Measurements from ENCODE around the gene NHLH1. TPM values are rescaled to one million over a fixed set of nuclear protein-coding genes. Genes with fewer than 3 reads are reported as not detected.

NHLH1 gene
- polyA plus RNA-seq, 1 experiment: 0.20 TPM

DNA sequence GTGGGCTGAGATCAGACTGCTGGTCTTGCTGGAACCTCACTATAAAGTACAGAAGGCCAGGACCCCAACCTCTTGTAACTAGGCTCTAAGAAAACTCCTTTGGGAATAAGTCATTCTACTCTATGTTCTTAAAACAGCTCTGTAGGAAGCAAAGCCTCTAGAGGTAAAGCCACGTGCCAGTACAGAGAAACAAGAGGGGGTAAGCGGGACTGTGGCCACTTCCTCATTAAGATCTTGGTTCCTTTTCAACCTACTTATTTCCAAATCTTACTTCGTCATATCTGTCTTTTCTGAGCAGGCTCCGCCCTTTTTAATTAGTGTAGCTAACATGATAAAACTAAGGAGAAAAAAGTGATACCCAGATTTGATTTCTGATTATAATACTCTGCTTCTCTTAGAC, 19.9 kb upstream of the NHLH1 start:
- no peak for DNase-seq (ENCODE audit: low read depth)
- TF ChIP-seq, protein P1, sequence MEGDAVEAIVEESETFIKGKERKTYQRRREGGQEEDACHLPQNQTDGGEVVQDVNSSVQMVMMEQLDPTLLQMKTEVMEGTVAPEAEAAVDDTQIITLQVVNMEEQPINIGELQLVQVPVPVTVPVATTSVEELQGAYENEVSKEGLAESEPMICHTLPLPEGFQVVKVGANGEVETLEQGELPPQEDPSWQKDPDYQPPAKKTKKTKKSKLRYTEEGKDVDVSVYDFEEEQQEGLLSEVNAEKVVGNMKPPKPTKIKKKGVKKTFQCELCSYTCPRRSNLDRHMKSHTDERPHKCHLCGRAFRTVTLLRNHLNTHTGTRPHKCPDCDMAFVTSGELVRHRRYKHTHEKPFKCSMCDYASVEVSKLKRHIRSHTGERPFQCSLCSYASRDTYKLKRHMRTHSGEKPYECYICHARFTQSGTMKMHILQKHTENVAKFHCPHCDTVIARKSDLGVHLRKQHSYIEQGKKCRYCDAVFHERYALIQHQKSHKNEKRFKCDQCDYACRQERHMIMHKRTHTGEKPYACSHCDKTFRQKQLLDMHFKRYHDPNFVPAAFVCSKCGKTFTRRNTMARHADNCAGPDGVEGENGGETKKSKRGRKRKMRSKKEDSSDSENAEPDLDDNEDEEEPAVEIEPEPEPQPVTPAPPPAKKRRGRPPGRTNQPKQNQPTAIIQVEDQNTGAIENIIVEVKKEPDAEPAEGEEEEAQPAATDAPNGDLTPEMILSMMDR (IDR thresholded peaks at IDR 0.05; ENCODE audit: insufficient read depth, low read depth, low read length): no peak
- H3K36me3 ChIP-seq (ENCODE audit: control insufficient read depth, insufficient read depth, low read length): peaks cover 13% of the 10 kb centered on the region
- ChIA-PET CTCF (interaction anchor here (1.8 kb wide), 1 partner anchor 29 kb away, joined by 9 read pairs; no protein-coding TSS in a partner anchor), POLR2A (no interaction called here)
- no peak overlapping the region for H3K4me3 ChIP-seq (ENCODE audit: low read depth, low read length)
- no peaks in the 10 kb centered on the region for H3K27me3 ChIP-seq (ENCODE audit: control insufficient read depth, insufficient read depth, low read length)

DNA sequence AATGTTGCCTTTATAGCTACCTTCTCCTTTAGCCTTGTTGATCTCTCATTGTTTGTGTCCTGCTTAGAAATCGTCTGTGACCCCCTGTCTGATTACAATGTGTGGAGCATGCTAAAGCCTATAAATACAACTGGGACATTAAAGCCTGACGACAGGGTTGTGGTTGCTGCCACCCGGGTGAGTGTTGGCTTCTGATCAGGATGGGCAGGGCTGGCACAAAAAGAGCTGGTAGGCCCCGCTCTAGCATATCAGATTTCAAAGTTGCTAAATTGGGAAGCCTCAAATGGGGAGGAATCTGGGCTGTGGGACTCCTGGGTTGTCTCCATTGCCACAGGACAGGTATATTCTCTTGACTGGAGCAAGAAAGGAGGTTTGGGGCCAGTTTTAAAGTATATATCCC, 15.2 kb upstream of the NHLH1 start:
- ChIA-PET POLR2A (interaction anchor here (0.6 kb wide), 1 partner anchor 13 kb away, joined by 5 read pairs; no protein-coding TSS in a partner anchor), CTCF (interaction anchor here (1.1 to 6.2 kb wide), 4 partner anchors 24 to 133 kb away, joined by 3 to 86 read pairs (median 3); no protein-coding TSS in a partner anchor)
- Histone ChIP-seq H3K36me3 (ENCODE audit: control insufficient read depth, insufficient read depth, low read length) (peaks cover 41% of the 10 kb centered on the region), H3K27me3 (ENCODE audit: control insufficient read depth, insufficient read depth, low read length) (no peaks in the 10 kb centered on the region), H3K4me3 (ENCODE audit: low read depth, low read length) (no peak overlapping the region)
- TF ChIP-seq, protein P1 (IDR thresholded peaks at IDR 0.05; ENCODE audit: insufficient read depth, low read depth, low read length): no peak
- no peak for DNase-seq (ENCODE audit: low read depth)

DNA sequence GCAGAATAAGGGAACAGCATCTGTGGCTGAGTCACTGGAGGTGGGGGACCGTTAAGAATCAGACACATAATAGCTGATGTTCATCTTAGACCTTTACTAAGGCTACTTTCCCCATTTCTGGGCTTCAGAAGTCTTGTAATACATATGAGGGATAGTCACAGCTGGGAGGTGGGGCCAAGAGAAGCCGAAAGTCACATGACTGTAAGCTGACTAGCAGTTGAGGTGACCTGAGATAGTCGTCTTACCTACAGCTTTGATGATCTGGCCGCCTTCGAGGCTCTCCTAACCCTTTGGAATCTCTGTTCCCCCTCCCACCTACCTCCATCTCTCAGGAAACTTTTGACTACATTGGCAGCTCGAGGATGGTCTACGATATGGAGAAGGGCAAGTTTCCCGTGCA, 14.3 kb upstream of the NHLH1 start:
- TF ChIP-seq, protein P1 (IDR thresholded peaks at IDR 0.05; ENCODE audit: insufficient read depth, low read depth, low read length): no peak
- Histone ChIP-seq H3K36me3 (ENCODE audit: control insufficient read depth, insufficient read depth, low read length) (peaks cover 45% of the 10 kb centered on the region), H3K4me3 (ENCODE audit: low read depth, low read length) (no peak overlapping the region), H3K27me3 (ENCODE audit: control insufficient read depth, insufficient read depth, low read length) (no peaks in the 10 kb centered on the region)
- no peak for DNase-seq (ENCODE audit: low read depth)
- CTCF ChIA-PET: interaction anchor here (0.7 to 6.2 kb wide), 5 partner anchors 18 to 87 kb away, joined by 3 to 86 read pairs (median 3); no protein-coding TSS in a partner anchor
- POLR2A ChIA-PET: no interaction called here

DNA sequence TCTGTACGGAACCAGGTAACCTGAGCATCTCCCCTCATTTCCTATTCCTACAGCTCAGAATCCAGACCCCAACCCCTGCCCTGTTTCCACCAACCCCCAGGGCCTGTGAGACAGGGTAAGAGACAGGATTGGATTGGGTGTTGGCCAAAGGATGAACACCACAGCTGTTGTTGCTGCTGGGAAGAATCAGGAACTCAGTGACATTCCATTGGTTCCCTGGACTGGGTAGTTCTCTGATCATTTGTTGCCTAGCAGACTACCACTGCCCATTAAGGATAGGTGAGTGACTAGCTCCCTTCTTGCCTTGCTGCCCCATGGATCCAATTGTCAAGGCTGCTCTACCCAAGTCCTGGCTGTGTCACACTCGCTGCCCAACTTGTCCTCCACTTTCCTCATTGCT, 13.6 kb upstream of the NHLH1 start:
- ChIA-PET POLR2A (no interaction called here), CTCF (interaction anchor here (0.7 to 6.2 kb wide), 5 partner anchors 10 to 52 kb away, joined by 3 to 86 read pairs (median 4); no protein-coding TSS in a partner anchor)
- H3K36me3 ChIP-seq (ENCODE audit: control insufficient read depth, insufficient read depth, low read length): peaks cover 47% of the 10 kb centered on the region
- H3K4me3 ChIP-seq (ENCODE audit: low read depth, low read length): no peak overlapping the region
- H3K27me3 ChIP-seq (ENCODE audit: control insufficient read depth, insufficient read depth, low read length): no peaks in the 10 kb centered on the region
- TF ChIP-seq, protein P1 (IDR thresholded peaks at IDR 0.05; ENCODE audit: insufficient read depth, low read depth, low read length): no peak
- DNase-seq (ENCODE audit: low read depth): no peak

DNA sequence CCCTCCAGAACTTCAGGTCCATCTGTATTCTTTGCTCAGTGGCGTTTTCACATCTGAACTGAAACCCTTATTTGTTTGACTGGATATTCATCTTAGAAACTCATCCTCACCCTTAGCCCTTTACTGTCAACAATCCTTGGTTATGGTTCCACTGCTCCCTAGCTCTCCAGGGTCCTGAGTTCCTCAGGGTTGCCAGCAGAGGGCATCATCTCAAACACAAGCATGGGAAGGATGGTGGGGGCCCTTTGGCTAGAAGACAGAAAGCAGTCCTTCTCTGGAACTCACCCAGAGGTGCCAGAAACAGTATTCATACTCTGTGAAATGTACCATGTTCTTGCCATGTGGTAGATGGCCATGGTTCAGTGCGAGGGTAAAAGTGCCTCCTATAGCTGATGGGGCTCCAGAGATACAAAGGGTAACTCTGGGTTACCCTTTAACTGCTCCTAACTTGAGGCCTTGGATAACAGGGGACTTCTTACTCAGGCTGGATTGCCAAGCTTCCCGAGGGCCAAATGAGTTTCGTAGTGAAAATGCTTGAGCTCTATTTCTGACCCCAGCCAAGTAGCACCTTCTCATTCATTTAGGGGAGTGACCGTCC, 12.4 kb upstream of the NHLH1 start:
- ChIA-PET POLR2A (no interaction called here), CTCF (interaction anchor here (1.0 to 6.2 kb wide), 12 partner anchors 9 to 251 kb away, joined by 3 to 86 read pairs (median 4); no protein-coding TSS in a partner anchor)
- Histone ChIP-seq H3K36me3 (ENCODE audit: control insufficient read depth, insufficient read depth, low read length) (peaks cover 44% of the 10 kb centered on the region), H3K4me3 (ENCODE audit: low read depth, low read length) (no peak overlapping the region), H3K27me3 (ENCODE audit: control insufficient read depth, insufficient read depth, low read length) (no peaks in the 10 kb centered on the region)
- TF ChIP-seq, protein P1 (IDR thresholded peaks at IDR 0.05; ENCODE audit: insufficient read depth, low read depth, low read length): peak; percentile 61
- DNase-seq (ENCODE audit: low read depth): no peak
